HG03521 (cell line): ENCODE data around the gene TDP2.

ENCODE experiments used
- ATAC-seq: cut with Tn5 transposase; IDR thresholded peaks from one replicate; pipeline ENCODE4 v1.9.1; 2021; ENCODE audit warnings: mild to moderate bottlenecking, moderate library complexity; ENCODE audit not compliant: unreplicated experiment

TDP2 gene

DNA sequence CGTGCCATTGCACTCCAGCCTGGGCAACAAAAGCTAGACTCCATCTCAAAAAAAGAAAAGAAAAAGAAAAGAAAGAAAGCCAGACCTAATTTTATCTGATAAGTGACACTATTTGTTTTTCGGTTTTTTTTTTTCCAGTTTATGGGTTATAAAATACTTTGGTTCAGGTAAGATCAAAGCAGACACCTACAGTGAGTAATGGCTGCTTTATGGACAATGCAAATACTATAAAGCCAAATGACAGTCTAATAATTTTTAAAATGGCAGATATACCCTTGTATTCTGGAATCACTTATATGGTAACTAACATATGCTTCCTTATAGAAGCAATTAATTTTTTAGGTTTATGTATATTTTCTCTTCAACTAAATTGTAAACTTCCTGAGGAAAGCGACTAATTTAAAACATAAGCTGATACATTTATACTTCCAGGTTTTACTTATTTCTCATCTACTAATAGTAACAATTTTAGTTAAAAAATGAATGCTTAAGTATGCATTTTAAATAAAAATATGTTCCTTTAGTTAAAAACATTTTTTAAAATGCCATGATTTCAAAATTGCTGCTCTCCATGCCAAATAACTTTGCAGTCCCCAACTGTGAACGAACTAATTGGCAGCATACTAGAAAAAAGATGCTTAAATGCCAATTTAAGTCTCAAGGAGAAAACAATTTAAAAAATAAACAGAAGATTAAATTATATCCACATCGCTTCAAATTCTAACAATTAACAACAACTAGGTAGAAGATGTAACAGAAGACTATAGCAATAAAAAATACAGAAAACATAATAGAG, 59.2 kb downstream of the TDP2 start:
- ATAC-seq = no peak

GRCh38 chr6:24606200-24606930, 60.3 kb downstream of the TDP2 start:
- ATAC-seq = no peak

GRCh38 chr6:24603241-24603640, 63.5 kb downstream of the TDP2 start:
- ATAC-seq = no peak

GRCh38 chr6:24600903-24601302, 65.8 kb downstream of the TDP2 start:
- no peak for ATAC-seq
